Duodenal mucosa (tissue), 2 donors: ENCODE data around the gene ST8SIA6.

Experiments
- H3K27ac ChIP-seq: one replicate; pipeline ENCODE4 v1.7.0; 2013; ENCODE audit warnings: low read depth, low read length
- H3K27me3 ChIP-seq, 2 donors: one replicate each; pipeline ENCODE4 v1.7.0; 2013; ENCODE audit warnings: low read length in 2 of 2, control low read depth in 1 of 2; ENCODE audit not compliant: insufficient read depth in 2 of 2, control insufficient read depth in 1 of 2
- H3K36me3 ChIP-seq, 2 donors: one replicate each; pipeline ENCODE4 v1.7.0; 2013; ENCODE audit warnings: low read length in 2 of 2, control low read depth in 1 of 2; ENCODE audit not compliant: insufficient read depth in 2 of 2, control insufficient read depth in 1 of 2
- H3K4me1 ChIP-seq, 2 donors: one replicate each; pipeline ENCODE4 v1.7.0; 2013; ENCODE audit warnings: low read length in 2 of 2, control low read depth in 1 of 2; ENCODE audit not compliant: insufficient read depth in 2 of 2, control insufficient read depth in 1 of 2
- H3K4me3 ChIP-seq, 2 donors: one replicate each; pipeline ENCODE4 v1.7.0; 2013; ENCODE audit warnings: low read length in 2 of 2, low read depth in 1 of 2
- H3K9ac ChIP-seq, 2 donors: one replicate each; pipeline ENCODE4 v1.7.0; 2013; ENCODE audit warnings: low read length in 2 of 2, low read depth in 1 of 2
- H3K9me3 ChIP-seq, 2 donors: one replicate each; pipeline ENCODE4 v1.7.0; 2013; ENCODE audit warnings: low read length in 2 of 2, control low read depth in 1 of 2; ENCODE audit not compliant: control insufficient read depth in 1 of 2

The ST8SIA6 gene

GRCh38 chr10:17394854-17395253 lies 59.5 kb downstream of the ST8SIA6 start:
- Histone ChIP-seq H3K27me3 (no peaks in the 10 kb centered on the region), H3K9ac (no peak overlapping the region), H3K36me3 (no peaks in the 10 kb centered on the region), H3K9me3 (no peaks in the 10 kb centered on the region), H3K27ac (no peak overlapping the region), H3K4me1 (no peaks in the 10 kb centered on the region), H3K4me3 (no peak overlapping the region)

GRCh38 chr10:17387861-17388503 lies 66.4 kb downstream of the ST8SIA6 start:
- Histone ChIP-seq H3K27me3 (no peaks in the 10 kb centered on the region), H3K9me3 (no peaks in the 10 kb centered on the region), H3K4me1 (peaks cover 4 to 7% of the 10 kb centered on the region in 2 donors), H3K36me3 (no peaks in the 10 kb centered on the region), H3K4me3 (no peak overlapping the region), H3K27ac (no peak overlapping the region), H3K9ac (no peak overlapping the region)

- no peaks in the 10 kb centered on the region for H3K9me3 ChIP-seq
- H3K4me1 ChIP-seq: peaks cover 4 to 7% of the 10 kb centered on the region in 2 donors
- H3K27ac ChIP-seq: no peak overlapping the region
- H3K9ac ChIP-seq: no peak overlapping the region
- no peaks in the 10 kb centered on the region for H3K27me3 ChIP-seq
- H3K4me3 ChIP-seq: no peak overlapping the region
- no peaks in the 10 kb centered on the region for H3K36me3 ChIP-seq
Measured at GRCh38 chr10:17386616-17387075, 67.7 kb downstream of the ST8SIA6 start.

GRCh38 chr10:17386021-17386420 lies 68.4 kb downstream of the ST8SIA6 start:
- Histone ChIP-seq H3K4me3 (no peak overlapping the region), H3K4me1 (peaks cover 4 to 7% of the 10 kb centered on the region in 2 donors), H3K9me3 (no peaks in the 10 kb centered on the region), H3K27me3 (no peaks in the 10 kb centered on the region), H3K36me3 (no peaks in the 10 kb centered on the region), H3K9ac (no peak overlapping the region), H3K27ac (no peak overlapping the region)

- no peak overlapping the region for H3K4me3 ChIP-seq
- H3K4me1 ChIP-seq: peaks cover 4 to 12% of the 10 kb centered on the region in 2 donors
- H3K27me3 ChIP-seq: no peaks in the 10 kb centered on the region
- H3K36me3 ChIP-seq: no peaks in the 10 kb centered on the region
- no peak overlapping the region for H3K27ac ChIP-seq
- no peaks in the 10 kb centered on the region for H3K9me3 ChIP-seq
- no peak overlapping the region for H3K9ac ChIP-seq
Measured at GRCh38 chr10:17385066-17385465, 69.3 kb downstream of the ST8SIA6 start.

- Histone ChIP-seq H3K36me3 (no peaks in the 10 kb centered on the region), H3K4me3 (no peak overlapping the region), H3K9me3 (no peaks in the 10 kb centered on the region), H3K9ac (no peak overlapping the region), H3K4me1 (peaks cover 4 to 12% of the 10 kb centered on the region in 2 donors), H3K27ac (no peak overlapping the region), H3K27me3 (no peaks in the 10 kb centered on the region)
Measured at GRCh38 chr10:17383801-17384555, 70.4 kb downstream of the ST8SIA6 start.

- no peak overlapping the region for H3K27ac ChIP-seq
- H3K4me3 ChIP-seq: no peak overlapping the region
- H3K36me3 ChIP-seq: no peaks in the 10 kb centered on the region
Measured at GRCh38 chr10:17381502-17382142, 72.8 kb downstream of the ST8SIA6 start.

GRCh38 chr10:17380888-17381287 lies 73.5 kb downstream of the ST8SIA6 start:
- Histone ChIP-seq H3K27me3 (no peaks in the 10 kb centered on the region), H3K36me3 (no peaks in the 10 kb centered on the region), H3K9ac (no peak overlapping the region), H3K9me3 (no peaks in the 10 kb centered on the region), H3K4me1 (peaks cover 0 to 5% of the 10 kb centered on the region in 2 donors), H3K27ac (no peak overlapping the region), H3K4me3 (no peak overlapping the region)

More at GRCh38 chr10:17381502-17382142, 72.8 kb downstream of the ST8SIA6 start:
- Histone ChIP-seq H3K4me1 (peaks cover 0 to 5% of the 10 kb centered on the region in 2 donors), H3K9me3 (no peaks in the 10 kb centered on the region), H3K27me3 (no peaks in the 10 kb centered on the region), H3K9ac (no peak overlapping the region)

GRCh38 chr10:17380016-17380415 lies 74.4 kb downstream of the ST8SIA6 start:
- Histone ChIP-seq H3K4me3 (no peak overlapping the region), H3K27ac (no peak overlapping the region)

GRCh38 chr10:17379151-17379690 lies 75.2 kb downstream of the ST8SIA6 start:
- no peak overlapping the region for H3K27ac ChIP-seq
- H3K36me3 ChIP-seq: no peaks in the 10 kb centered on the region
- no peak overlapping the region for H3K9ac ChIP-seq
- H3K27me3 ChIP-seq: no peaks in the 10 kb centered on the region
- peaks cover 0 to 5% of the 10 kb centered on the region in 2 donors for H3K4me1 ChIP-seq
- H3K9me3 ChIP-seq: no peaks in the 10 kb centered on the region
- H3K4me3 ChIP-seq: no peak overlapping the region

More at GRCh38 chr10:17380016-17380415, 74.4 kb downstream of the ST8SIA6 start:
- H3K9ac ChIP-seq: no peak overlapping the region
- H3K27me3 ChIP-seq: no peaks in the 10 kb centered on the region
- no peaks in the 10 kb centered on the region for H3K36me3 ChIP-seq
- peaks cover 0 to 5% of the 10 kb centered on the region in 2 donors for H3K4me1 ChIP-seq
- H3K9me3 ChIP-seq: no peaks in the 10 kb centered on the region
